HG03175 (cell line): Measurements from ENCODE around the gene DSG4.

Source experiments
- ATAC-seq: cut with Tn5 transposase; IDR thresholded peaks from one replicate; pipeline ENCODE4 v1.9.1; 2021; ENCODE audit warnings: mild to moderate bottlenecking, moderate library complexity; ENCODE audit not compliant: unreplicated experiment

Gene DSG4

GRCh38 chr18:31444142-31444541 is 67.6 kb downstream of the DSG4 start:
- ATAC-seq = no peak

GRCh38 chr18:31445908-31446307 is 69.3 kb downstream of the DSG4 start:
- ATAC-seq = no peak

- no peak for ATAC-seq
These were observed 70.3 kb downstream of the DSG4 start for GRCh38 chr18:31446854-31447253.

- no peak for ATAC-seq
These were observed 71.1 kb downstream of the DSG4 start, which contains the start of gene DSG3 for GRCh38 chr18:31447530-31448191. TSS of gene DSG3 (plus strand) at chr18:31447741. CDS start at chr18:31447878, 137 bp downstream.

GRCh38 chr18:31450409-31450808 is 73.8 kb downstream of the DSG4 start:
- no peak for ATAC-seq

- no peak for ATAC-seq
These were observed 75.0 kb downstream of the DSG4 start for GRCh38 chr18:31451625-31452024.

- no peak for ATAC-seq
These were observed 77.6 kb downstream of the DSG4 start for GRCh38 chr18:31454066-31454708.
